GM19035 (cell line): ENCODE results near the gene PHACTR4.
"Not testable (repeated sequence)": the region's sequence is repeated elsewhere in the genome, so short reads cannot be mapped to it uniquely, and the experiment has no call there.

Experiments used
- ATAC-seq: cut with Tn5 transposase; IDR thresholded peaks from one replicate; pipeline ENCODE4 v1.9.1; 2021; ENCODE audit not compliant: unreplicated experiment

Gene PHACTR4

GRCh38 chr1:28370239-28371009 is 884 bp downstream of the PHACTR4 start:
- no peak for ATAC-seq

GRCh38 chr1:28371010-28371377 is 1.5 kb downstream of the PHACTR4 start:
- ATAC-seq: no peak

- ATAC-seq: not testable (repeated sequence)
Measured at GRCh38 chr1:28373450-28373849, 3.9 kb downstream of the PHACTR4 start.

GRCh38 chr1:28374297-28374696 is 4.8 kb downstream of the PHACTR4 start:
- ATAC-seq: no peak

GRCh38 chr1:28375598-28375997 is 6.1 kb downstream of the PHACTR4 start:
- not testable (repeated sequence) for ATAC-seq

- ATAC-seq: not testable (repeated sequence)
Measured at GRCh38 chr1:28376195-28376594, 6.7 kb downstream of the PHACTR4 start.

- ATAC-seq: no peak
Measured at GRCh38 chr1:28378906-28379305, 9.4 kb downstream of the PHACTR4 start.

GRCh38 chr1:28380394-28380793 is 10.9 kb downstream of the PHACTR4 start:
- no peak for ATAC-seq

GRCh38 chr1:28383785-28384184 is 14.2 kb downstream of the PHACTR4 start:
- ATAC-seq: not testable (repeated sequence)

GRCh38 chr1:28392027-28392652 is 22.6 kb downstream of the PHACTR4 start:
- ATAC-seq: no peak

GRCh38 chr1:28394136-28394535 is 24.6 kb downstream of the PHACTR4 start:
- ATAC-seq: no peak

GRCh38 chr1:28395181-28395580 is 25.6 kb downstream of the PHACTR4 start:
- ATAC-seq: no peak

- ATAC-seq: no peak
Measured at GRCh38 chr1:28401760-28402159, 32.2 kb downstream of the PHACTR4 start.

- ATAC-seq: no peak
Measured at GRCh38 chr1:28409090-28409489, 39.5 kb downstream of the PHACTR4 start.

- ATAC-seq: no peak
Measured at GRCh38 chr1:28411656-28412055, 42.1 kb downstream of the PHACTR4 start.

- no peak for ATAC-seq
Measured at GRCh38 chr1:28412731-28413130, 43.2 kb downstream of the PHACTR4 start.

GRCh38 chr1:28416509-28417194 is 47.1 kb downstream of the PHACTR4 start:
- ATAC-seq: no peak

GRCh38 chr1:28417441-28417922 is 47.9 kb downstream of the PHACTR4 start:
- no peak for ATAC-seq

- ATAC-seq: no peak
Measured at GRCh38 chr1:28417926-28418637, 48.5 kb downstream of the PHACTR4 start.

- ATAC-seq: no peak
Measured at GRCh38 chr1:28421744-28422143, 52.2 kb downstream of the PHACTR4 start.

GRCh38 chr1:28426831-28427230 is 57.3 kb downstream of the PHACTR4 start:
- no peak for ATAC-seq
